Measurements from ENCODE around the gene ICE2. TPM values are rescaled to one million over a fixed set of nuclear protein-coding genes. Genes with fewer than 3 reads are reported as not detected.
"Not testable (repeated sequence)": the region's sequence is repeated elsewhere in the genome, so short reads cannot be mapped to it uniquely, and the experiment has no call there.

ICE2 gene
- total RNA-seq, 1 donor from 2014 or later: 49.9 TPM

DNA sequence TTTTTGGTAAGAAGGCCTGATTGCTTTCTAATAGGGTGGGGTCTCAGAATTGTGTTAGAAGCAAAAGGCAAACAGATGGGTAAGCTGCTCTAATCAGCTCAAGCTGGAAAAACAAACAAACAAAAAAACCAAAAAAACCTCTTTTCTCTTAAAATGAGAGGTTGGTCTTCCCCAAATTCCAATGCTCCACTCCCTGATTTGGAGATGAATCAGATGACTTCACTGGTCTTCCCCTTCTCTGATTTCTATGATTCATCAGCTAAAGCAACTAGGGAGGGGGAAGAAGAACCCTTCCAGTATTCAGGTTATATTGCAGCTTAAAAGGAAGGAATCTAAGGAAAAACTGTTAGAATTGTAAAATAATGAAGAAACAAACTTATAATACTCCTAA is 71.5 kb downstream of the ICE2 start:
- Histone ChIP-seq H3K4me3 (no peak overlapping the region), H3K27ac (no peak overlapping the region), H3K36me3 (no peaks in the 10 kb centered on the region), H3K4me1 (peaks cover 20% of the 10 kb centered on the region), H3K9me3 (no peaks in the 10 kb centered on the region), H3K27me3 (no peaks in the 10 kb centered on the region)
- DNase-seq (no peak), ATAC-seq (peak; percentile 53)
- intact Hi-C loops (cut with DNase I): no loop called here
- no peak for TF ChIP-seq CTCF (IDR thresholded peaks at IDR 0.05)

DNA sequence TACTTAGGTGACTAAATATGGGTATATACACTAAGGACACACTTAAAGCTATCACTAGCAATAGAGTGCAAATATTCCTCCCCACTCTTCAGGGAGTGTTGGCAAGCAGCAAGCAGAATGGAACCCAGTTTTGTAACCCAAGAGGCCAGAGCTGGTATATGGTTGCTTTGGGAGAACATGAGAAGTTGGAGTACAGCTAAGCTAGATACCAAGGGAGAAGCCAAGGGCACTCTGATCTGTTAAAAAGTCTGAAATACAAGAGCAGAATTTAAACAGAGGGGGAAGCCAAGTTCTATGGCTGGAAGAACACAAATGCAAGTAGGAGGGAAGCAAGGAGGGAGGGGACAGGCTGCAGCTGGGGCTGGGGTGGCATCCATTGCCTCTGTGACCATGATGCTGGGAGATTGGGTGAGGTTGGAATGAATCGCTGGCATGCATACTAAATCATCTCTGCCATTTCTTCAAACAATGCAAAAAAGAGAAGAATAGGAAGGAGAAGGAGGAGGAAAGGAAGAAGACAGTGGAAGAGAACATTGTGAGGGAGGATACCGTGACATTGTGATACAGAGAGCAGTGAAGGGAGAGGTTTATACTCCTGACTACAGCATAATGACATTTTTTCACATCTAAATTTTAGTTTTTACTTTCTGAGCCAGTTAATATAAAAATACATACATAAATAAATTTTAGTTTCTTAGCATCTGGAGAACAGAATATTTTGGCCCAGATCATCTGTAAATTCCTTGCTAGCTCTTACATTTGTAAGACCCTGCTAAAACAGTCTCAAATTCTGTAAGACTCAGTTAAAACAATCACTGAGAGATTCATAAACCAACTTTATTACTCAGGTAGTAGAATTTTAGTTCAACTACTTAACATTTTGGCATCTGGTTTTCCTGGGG is 72.2 kb downstream of the ICE2 start:
- no peak for DNase-seq
- H3K27me3 ChIP-seq: no peaks in the 10 kb centered on the region
- ATAC-seq: peak; percentile 15
- intact Hi-C loops (cut with DNase I): no loop called here
- no peaks in the 10 kb centered on the region for H3K36me3 ChIP-seq
- H3K4me1 ChIP-seq: peaks cover 20% of the 10 kb centered on the region
- H3K4me3 ChIP-seq: no peak overlapping the region
- no peak for TF ChIP-seq CTCF (IDR thresholded peaks at IDR 0.05)
- H3K27ac ChIP-seq: no peak overlapping the region
- no peaks in the 10 kb centered on the region for H3K9me3 ChIP-seq

GRCh38 chr15:60405399-60405798 is 73.5 kb downstream of the ICE2 start:
- Histone ChIP-seq H3K4me3 (no peak overlapping the region), H3K9me3 (no peaks in the 10 kb centered on the region), H3K27ac (no peak overlapping the region), H3K27me3 (no peaks in the 10 kb centered on the region), H3K36me3 (no peaks in the 10 kb centered on the region), H3K4me1 (peaks cover 20% of the 10 kb centered on the region)
- DNase-seq (no peak), ATAC-seq (no peak)
- intact Hi-C loops (cut with DNase I): no loop called here
- no peak for TF ChIP-seq CTCF (IDR thresholded peaks at IDR 0.05)

DNA sequence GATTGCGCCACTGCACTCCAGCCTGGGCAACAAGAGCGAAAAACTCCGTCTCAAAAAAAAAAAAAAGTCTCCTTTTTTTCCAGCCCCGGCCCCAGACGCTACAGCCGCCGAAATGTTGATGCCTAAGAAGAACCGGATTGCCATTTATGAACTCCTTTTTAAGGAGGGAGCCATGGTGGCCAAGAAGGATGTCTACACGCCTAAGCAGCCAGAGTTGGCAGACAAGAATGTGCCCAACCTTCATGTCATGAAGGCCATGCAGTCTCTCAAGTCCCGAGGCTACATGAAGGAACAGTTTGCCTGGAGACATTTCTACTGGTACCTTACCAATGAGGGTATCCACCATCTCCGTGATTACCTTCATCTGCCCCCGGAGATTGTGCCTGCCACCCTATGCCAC is 74.6 kb downstream of the ICE2 start:
- intact Hi-C loops (cut with DNase I); ATAC-seq; H3K9me3 ChIP-seq; H3K27me3 ChIP-seq; DNase-seq; H3K36me3 ChIP-seq; H3K4me3 ChIP-seq; H3K27ac ChIP-seq: not testable (repeated sequence)
- H3K4me1 ChIP-seq: peaks cover 20% of the 10 kb centered on the region

- ATAC-seq: no peak
- H3K27ac ChIP-seq: no peak overlapping the region
- H3K4me1 ChIP-seq: peaks cover 7% of the 10 kb centered on the region
- no peak overlapping the region for H3K4me3 ChIP-seq
- no peak for TF ChIP-seq CTCF (IDR thresholded peaks at IDR 0.05)
- no peaks in the 10 kb centered on the region for H3K9me3 ChIP-seq
- peaks cover 3% of the 10 kb centered on the region for H3K36me3 ChIP-seq
- no peak for DNase-seq
- intact Hi-C loops (cut with DNase I): no loop called here
- no peaks in the 10 kb centered on the region for H3K27me3 ChIP-seq
Measured at GRCh38 chr15:60400944-60401343, 78.0 kb downstream of the ICE2 start.

DNA sequence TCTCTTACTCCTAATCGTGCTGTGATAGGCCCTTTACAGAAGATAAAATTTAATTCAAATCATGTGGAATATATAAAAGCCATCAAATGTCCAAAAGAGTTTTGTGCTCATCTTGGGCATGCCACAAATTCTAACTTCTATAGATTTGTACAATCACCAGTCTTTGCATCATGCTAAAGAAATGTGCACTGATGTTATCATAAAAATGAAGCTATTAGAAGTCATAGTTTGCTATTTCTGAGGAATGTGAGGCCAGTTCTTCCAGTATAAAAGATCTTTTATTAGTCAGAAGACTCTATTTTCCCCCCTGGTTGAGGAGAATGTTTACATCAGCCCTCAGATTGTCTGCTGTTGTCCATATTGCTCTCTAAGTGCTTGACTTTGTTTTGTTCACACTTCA is 79.0 kb downstream of the ICE2 start:
- TF ChIP-seq CTCF (IDR thresholded peaks at IDR 0.05): no peak
- Histone ChIP-seq H3K27ac (peak overlapping the region; percentile 9), H3K4me1 (peaks cover 18% of the 10 kb centered on the region), H3K36me3 (peaks cover 9% of the 10 kb centered on the region), H3K9me3 (no peaks in the 10 kb centered on the region), H3K27me3 (no peaks in the 10 kb centered on the region), H3K4me3 (no peak overlapping the region)
- intact Hi-C loops (cut with DNase I): no loop called here
- DNase-seq (no peak), ATAC-seq (no peak)
